Smooth muscle cell (in vitro differentiated cells): Measurements from ENCODE around the gene PYDC1. TPM values are rescaled to one million over a fixed set of nuclear protein-coding genes. Genes with fewer than 3 reads are reported as not detected.
"Not testable (repeated sequence)": the region's sequence is repeated elsewhere in the genome, so short reads cannot be mapped to it uniquely, and the experiment has no call there.

ENCODE experiments used
- DNase-seq: peaks from one replicate; lab custom pipeline; 2025; ENCODE audit not compliant: unreplicated experiment; lab: John Stamatoyannopoulos, UW
- H2AFZ ChIP-seq: fragments of 200-600 bp; sonication (generic); 2 replicates; pipeline ENCODE4 v1.6.0; 2016; ENCODE audit warnings: antibody characterized with exemption, low read depth, mild to moderate bottlenecking
- H3F3A ChIP-seq: fragments of 200-600 bp; sonication (generic); 2 replicates; pipeline ENCODE4 v1.6.0; 2017; ENCODE audit warnings: antibody characterized with exemption, low read depth
- H3K27ac ChIP-seq: fragments of 200-600 bp; sonication (generic); 2 replicates; pipeline ENCODE4 v1.5.1; 2016; ENCODE audit warnings: low read depth, mild to moderate bottlenecking
- H3K27me3 ChIP-seq: fragments of 200-600 bp; sonication (generic); 2 replicates; pipeline ENCODE4 v1.6.1; 2016; ENCODE audit warnings: low read depth, mild to moderate bottlenecking
- H3K36me3 ChIP-seq: fragments of 200-600 bp; sonication (generic); 2 replicates; pipeline ENCODE4 v1.5.1; 2016; ENCODE audit warnings: low read depth
- H3K4me1 ChIP-seq: fragments of 200-600 bp; sonication (generic); 2 replicates; pipeline ENCODE4 v1.5.1; 2016; ENCODE audit warnings: low read depth
- H3K4me2 ChIP-seq: fragments of 200-600 bp; sonication (generic); 2 replicates; pipeline ENCODE4 v1.6.0; 2016; ENCODE audit warnings: mild to moderate bottlenecking
- H3K4me3 ChIP-seq: fragments of 200-600 bp; sonication (generic); 2 replicates; pipeline ENCODE4 v1.5.1; 2016; ENCODE audit warnings: mild to moderate bottlenecking
- H3K79me2 ChIP-seq: fragments of 200-600 bp; sonication (generic); 2 replicates; pipeline ENCODE4 v1.6.0; 2016; ENCODE audit warnings: low read depth, mild to moderate bottlenecking
- H3K9ac ChIP-seq: fragments of 200-600 bp; sonication (generic); 2 replicates; pipeline ENCODE4 v1.6.0; 2016; ENCODE audit warnings: low read depth
- H3K9me3 ChIP-seq: fragments of 200-600 bp; sonication (generic); replicated peaks from 2 replicates; pipeline ENCODE4 v1.5.1; 2016; ENCODE audit warnings: low read depth
- H4K20me1 ChIP-seq: fragments of 200-600 bp; sonication (generic); 2 replicates; pipeline ENCODE4 v1.6.0; 2016; ENCODE audit warnings: low read depth
- WGBS: methylation state at CpG from one replicate; pipeline ENCODE4 v1.1.7; 2016; ENCODE audit warnings: low lambda C conversion rate; 5-methylcytosine and 5-hydroxymethylcytosine counted together
- polyA plus RNA-seq: library from polyadenylated mRNA; unstranded; fragments of >200 nt; fragmentation: Nextera tagmentation; extraction: Ambion mirVana; gene quantifications from 2 replicates; pipeline ENCODE4 v1.2.1, GENCODE V29; 2016
- total RNA-seq: library from RNA; depleted of rRNA; stranded (reverse); fragments of >200 nt; gene quantifications from 2 replicates; pipeline ENCODE4 v1.2.3, GENCODE V29; 2014
- TF ChIP-seq, protein P1 (sequence below): fragments of 200-600 bp; sonication (generic); IDR thresholded peaks from 2 replicates; pipeline ENCODE4 v1.5.1; 2017; ENCODE audit warnings: borderline replicate concordance, mild to moderate bottlenecking, antibody characterized with exemption; ENCODE audit not compliant: insufficient read depth, poor library complexity, severe bottlenecking

Gene PYDC1
- total and polyA plus RNA-seq, 2 experiments from 2014 or later, result 1.1 TPM; not detected in 1

- TF ChIP-seq, protein P1, sequence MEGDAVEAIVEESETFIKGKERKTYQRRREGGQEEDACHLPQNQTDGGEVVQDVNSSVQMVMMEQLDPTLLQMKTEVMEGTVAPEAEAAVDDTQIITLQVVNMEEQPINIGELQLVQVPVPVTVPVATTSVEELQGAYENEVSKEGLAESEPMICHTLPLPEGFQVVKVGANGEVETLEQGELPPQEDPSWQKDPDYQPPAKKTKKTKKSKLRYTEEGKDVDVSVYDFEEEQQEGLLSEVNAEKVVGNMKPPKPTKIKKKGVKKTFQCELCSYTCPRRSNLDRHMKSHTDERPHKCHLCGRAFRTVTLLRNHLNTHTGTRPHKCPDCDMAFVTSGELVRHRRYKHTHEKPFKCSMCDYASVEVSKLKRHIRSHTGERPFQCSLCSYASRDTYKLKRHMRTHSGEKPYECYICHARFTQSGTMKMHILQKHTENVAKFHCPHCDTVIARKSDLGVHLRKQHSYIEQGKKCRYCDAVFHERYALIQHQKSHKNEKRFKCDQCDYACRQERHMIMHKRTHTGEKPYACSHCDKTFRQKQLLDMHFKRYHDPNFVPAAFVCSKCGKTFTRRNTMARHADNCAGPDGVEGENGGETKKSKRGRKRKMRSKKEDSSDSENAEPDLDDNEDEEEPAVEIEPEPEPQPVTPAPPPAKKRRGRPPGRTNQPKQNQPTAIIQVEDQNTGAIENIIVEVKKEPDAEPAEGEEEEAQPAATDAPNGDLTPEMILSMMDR, result no peak
- WGBS, result 96% methylated on average over 5 of the region's 5 CpGs
Observed at GRCh38 chr16:31251435-31251834, 34.5 kb upstream of the PYDC1 start.

DNA sequence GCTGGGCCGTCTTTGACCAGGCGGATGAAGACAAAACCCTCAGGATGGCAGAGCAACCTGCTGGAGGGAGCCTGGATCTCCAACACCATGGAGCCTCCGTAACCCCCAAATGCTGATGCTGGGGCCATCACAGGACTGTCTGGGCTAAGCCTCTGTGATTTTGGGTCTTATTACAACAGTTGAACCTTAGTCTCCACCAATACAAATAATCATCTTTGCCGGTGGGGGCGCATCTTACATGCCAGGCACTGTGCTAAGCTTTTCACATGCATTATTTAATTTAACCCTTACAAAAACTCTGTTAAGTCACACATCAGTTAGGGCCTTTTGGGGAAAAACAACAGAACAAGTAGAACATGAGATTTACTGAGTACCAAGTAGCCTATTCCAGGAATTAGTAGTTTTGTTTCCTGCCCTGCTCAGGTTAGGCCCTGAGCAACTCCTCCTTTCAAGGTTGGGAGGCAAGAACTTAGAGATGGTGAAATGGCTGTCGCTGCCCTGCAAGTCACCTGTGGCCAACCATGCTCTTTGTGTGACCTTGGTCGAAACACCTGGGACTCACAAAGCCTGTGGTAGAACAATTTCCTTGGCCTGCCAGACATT lies 33.9 kb upstream of the PYDC1 start:
- H3K9me3 ChIP-seq, result no peaks in the 10 kb centered on the region
- no peaks in the 10 kb centered on the region for H3K36me3 ChIP-seq
- no peaks in the 10 kb centered on the region for H3K79me2 ChIP-seq
- no peak overlapping the region for H3K4me2 ChIP-seq
- TF ChIP-seq, protein P1, result no peak
- no peaks in the 10 kb centered on the region for H3F3A ChIP-seq
- no peak overlapping the region for H3K9ac ChIP-seq
- H4K20me1 ChIP-seq, result no peaks in the 10 kb centered on the region
- peaks cover 5% of the 10 kb centered on the region for H3K27me3 ChIP-seq
- DNase-seq, result no peak
- H3K27ac ChIP-seq, result no peak overlapping the region
- no peaks in the 10 kb centered on the region for H3K4me1 ChIP-seq
- H3K4me3 ChIP-seq, result no peak overlapping the region
- WGBS, result 97% methylated on average over 7 of the region's 7 CpGs
- H2AFZ ChIP-seq, result no peak overlapping the region

More at GRCh38 chr16:31251435-31251834, 34.5 kb upstream of the PYDC1 start:
- Histone ChIP-seq H3K4me2 (no peak overlapping the region), H3K9ac (no peak overlapping the region), H3K4me3 (no peak overlapping the region), H3K79me2 (no peaks in the 10 kb centered on the region), H3K27ac (no peak overlapping the region), H3K36me3 (no peaks in the 10 kb centered on the region), H3K9me3 (no peaks in the 10 kb centered on the region), H2AFZ (no peak overlapping the region), H3K4me1 (no peaks in the 10 kb centered on the region), H3K27me3 (no peaks in the 10 kb centered on the region), H3F3A (no peaks in the 10 kb centered on the region), H4K20me1 (no peaks in the 10 kb centered on the region)
- DNase-seq, result no peak

DNA sequence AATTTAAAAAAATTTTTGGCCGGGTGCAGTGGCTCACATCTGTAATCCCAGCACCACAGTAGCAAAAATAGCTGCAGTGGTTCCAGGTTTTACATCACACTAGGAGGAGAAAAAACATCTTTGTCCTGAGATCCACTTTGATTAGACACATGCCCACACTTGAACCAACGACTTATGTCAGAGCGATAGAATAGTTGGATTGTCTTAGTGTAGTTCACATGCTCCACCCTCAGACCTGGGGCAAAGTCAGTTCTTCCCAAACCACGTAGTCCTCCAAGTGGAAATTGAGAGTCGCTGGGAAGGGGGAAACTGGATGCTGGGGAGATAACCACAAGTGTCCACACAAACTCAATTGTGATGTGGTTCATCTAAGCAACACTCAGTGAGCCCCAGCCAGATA lies 31.4 kb upstream of the PYDC1 start:
- H2AFZ ChIP-seq, result no peak overlapping the region
- TF ChIP-seq, protein P1, result no peak
- no peaks in the 10 kb centered on the region for H3K36me3 ChIP-seq
- no peaks in the 10 kb centered on the region for H3K9me3 ChIP-seq
- H3K79me2 ChIP-seq, result no peaks in the 10 kb centered on the region
- DNase-seq, result no peak
- H3F3A ChIP-seq, result no peaks in the 10 kb centered on the region
- no peak overlapping the region for H3K4me3 ChIP-seq
- H3K4me2 ChIP-seq, result no peak overlapping the region
- no peaks in the 10 kb centered on the region for H3K4me1 ChIP-seq
- 85% methylated on average over 5 of the region's 5 CpGs for WGBS
- H4K20me1 ChIP-seq, result no peaks in the 10 kb centered on the region
- H3K27ac ChIP-seq, result no peak overlapping the region
- H3K9ac ChIP-seq, result no peak overlapping the region
- peaks cover 8% of the 10 kb centered on the region for H3K27me3 ChIP-seq

GRCh38 chr16:31246296-31246695 lies 29.4 kb upstream of the PYDC1 start:
- H3F3A ChIP-seq, result no peaks in the 10 kb centered on the region
- H3K36me3 ChIP-seq, result no peaks in the 10 kb centered on the region
- H3K4me3 ChIP-seq, result no peak overlapping the region
- H3K4me1 ChIP-seq, result no peaks in the 10 kb centered on the region
- no peaks in the 10 kb centered on the region for H3K9me3 ChIP-seq
- H3K27ac ChIP-seq, result no peak overlapping the region
- no peaks in the 10 kb centered on the region for H4K20me1 ChIP-seq
- DNase-seq, result no peak
- no peak overlapping the region for H3K9ac ChIP-seq
- 93% methylated on average over 3 of the region's 3 CpGs for WGBS
- no peak overlapping the region for H2AFZ ChIP-seq
- no peak overlapping the region for H3K4me2 ChIP-seq
- H3K79me2 ChIP-seq, result no peaks in the 10 kb centered on the region
- TF ChIP-seq, protein P1, result no peak
- H3K27me3 ChIP-seq, result peaks cover 8% of the 10 kb centered on the region

DNA sequence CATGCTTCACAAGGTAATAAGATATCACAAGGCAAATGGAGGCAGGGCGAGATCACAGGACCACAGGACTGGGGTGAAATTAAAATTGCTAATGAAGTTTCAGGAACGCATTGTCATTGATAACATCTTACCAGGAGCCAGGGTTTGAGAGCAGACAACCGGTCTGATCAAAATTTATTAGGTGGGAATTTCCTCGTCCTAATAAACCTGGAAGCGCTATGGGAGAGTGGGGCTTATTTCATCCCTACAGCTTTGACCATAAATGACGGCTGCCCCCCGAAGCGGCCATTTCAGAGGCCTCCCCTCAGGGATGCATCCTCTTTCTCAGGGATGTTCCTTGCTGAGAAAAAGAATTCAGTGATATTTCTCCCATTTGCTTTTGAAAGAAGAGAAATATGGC lies 28.7 kb upstream of the PYDC1 start:
- H3K36me3 ChIP-seq, H3K9me3 ChIP-seq, H3K4me2 ChIP-seq, H4K20me1 ChIP-seq, H3K27ac ChIP-seq, H3K9ac ChIP-seq, DNase-seq, H3K27me3 ChIP-seq, H3K4me1 ChIP-seq, H3F3A ChIP-seq, H3K79me2 ChIP-seq, H3K4me3 ChIP-seq, H2AFZ ChIP-seq: not testable (repeated sequence)
- WGBS, result 23% methylated on average over 8 of the region's 8 CpGs
